Measurements from ENCODE around the gene FAM98C.

FAM98C gene

DNA sequence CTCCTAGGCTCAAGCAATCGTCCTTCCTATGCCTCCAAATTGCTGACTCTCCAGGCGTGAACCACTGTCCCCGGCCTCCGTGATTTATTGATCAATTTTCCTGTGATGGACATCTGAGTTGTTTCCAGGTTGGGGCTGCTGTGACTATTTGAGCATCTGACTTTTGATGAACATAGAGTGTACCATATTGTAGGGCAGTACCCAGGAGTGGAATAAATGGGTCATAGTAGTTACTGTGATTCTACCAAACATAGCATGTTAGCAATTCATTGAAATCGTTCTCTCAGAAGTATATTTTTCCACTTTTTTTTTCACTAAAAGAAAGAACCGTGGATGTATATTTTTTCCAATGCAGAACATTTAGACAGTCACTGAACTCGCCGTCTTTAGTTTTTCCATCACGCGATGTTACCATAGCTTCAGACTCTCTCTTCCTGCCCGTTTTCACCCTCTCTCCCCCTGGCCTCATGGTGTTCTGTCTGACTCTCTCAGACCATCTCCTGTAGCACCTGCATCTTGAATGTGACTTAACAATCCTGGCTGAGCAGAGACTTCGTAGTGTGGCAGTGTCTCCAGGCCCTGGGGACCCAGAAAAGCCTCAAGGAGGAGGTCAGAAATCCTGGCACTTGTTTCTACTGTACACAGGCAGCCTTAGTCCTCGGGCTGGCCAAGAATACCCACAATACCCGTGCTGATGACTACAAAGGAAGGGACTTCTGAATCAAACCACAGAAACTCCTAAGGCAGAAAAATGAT is 26.3 kb downstream of the FAM98C start:
- no peak for DNase-seq

DNA sequence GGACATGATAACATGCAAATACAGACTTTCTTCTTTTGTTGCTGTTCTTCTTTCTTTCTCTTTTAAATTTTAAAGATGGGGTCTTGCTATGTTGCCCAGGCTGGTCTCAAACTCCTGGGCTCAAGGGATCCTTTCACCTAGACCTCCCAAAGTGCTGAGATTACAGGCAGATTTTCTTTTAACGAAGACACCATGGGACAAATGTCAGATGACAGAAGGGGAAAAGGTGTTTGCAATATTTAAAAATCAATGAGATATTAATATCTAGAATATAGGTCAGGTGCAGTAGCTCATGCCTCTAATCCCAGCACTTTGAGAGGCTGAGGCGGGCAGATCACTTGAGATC is 26.9 kb downstream of the FAM98C start:
- no peak for DNase-seq

GRCh38 chr19:38430931-38431330 is 28.0 kb downstream of the FAM98C start:
- DNase-seq: no peak

- DNase-seq: no peak
These were observed 30.4 kb downstream of the FAM98C start, which contains the start of gene RYR1 for GRCh38 chr19:38433268-38433733. Gene RYR1 (plus strand): TSS chr19:38433691. CDS start chr19:38433830, 139 bp downstream.

GRCh38 chr19:38434549-38435051 is 31.7 kb downstream of the FAM98C start:
- DNase-seq: no peak

DNA sequence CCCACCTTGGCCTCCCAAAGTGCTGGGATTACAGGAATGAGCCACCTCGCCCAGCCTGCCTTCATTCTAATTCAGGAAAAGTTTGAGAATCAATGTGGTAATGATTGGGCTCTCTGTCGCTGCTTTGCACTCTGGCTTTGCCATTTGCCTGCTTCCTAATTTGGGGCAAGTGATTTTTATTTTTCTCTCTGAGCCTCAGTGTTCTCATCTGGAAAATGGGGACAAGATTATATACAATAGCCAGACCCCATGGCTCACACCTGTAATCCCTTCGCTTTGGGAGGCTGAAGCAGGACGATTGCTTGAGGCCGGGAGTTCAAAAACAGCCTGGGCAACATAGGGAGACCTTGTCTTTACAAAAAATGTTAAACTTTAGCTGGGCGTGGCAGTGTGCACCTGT is 34.4 kb downstream of the FAM98C start:
- DNase-seq: no peak

- no peak for DNase-seq
These were observed 35.0 kb downstream of the FAM98C start for GRCh38 chr19:38437917-38438316.

GRCh38 chr19:38440592-38440991 is 37.7 kb downstream of the FAM98C start:
- DNase-seq: no peak

DNA sequence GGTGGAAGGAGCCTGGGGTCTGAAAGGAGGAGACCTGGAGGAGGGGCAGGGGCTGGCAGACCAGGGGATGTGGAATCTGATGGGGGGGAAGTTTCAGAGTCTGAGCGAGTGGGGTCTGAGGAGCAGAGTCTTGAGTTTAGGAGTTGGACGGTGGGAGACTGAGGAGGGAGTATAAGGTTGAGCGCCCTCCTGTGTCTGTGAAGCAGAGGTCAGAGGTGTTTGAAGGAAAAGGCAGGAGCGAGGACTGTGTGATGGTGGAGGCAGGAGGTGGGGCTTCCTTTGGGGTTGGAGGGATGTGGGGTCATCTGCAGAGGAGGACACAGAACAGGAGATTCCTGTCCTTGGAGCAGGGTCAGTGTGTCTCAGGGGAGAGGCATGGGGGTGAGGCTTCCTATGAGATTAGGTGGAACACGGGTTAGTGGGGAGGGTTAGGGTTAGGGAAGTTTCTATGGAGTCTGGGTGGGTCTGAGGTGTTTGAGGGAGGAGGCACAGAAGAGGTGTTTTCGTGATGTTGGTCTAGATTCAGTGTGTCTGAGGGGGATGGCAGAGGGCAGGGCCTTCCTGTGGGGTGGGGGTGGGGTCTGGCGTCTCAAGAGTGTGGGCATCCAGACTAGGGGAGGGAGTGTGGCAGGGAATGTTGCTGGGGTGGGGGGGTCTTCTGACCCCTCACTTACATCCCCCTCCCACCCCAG is 38.9 kb downstream of the FAM98C start:
- no peak for DNase-seq

DNA sequence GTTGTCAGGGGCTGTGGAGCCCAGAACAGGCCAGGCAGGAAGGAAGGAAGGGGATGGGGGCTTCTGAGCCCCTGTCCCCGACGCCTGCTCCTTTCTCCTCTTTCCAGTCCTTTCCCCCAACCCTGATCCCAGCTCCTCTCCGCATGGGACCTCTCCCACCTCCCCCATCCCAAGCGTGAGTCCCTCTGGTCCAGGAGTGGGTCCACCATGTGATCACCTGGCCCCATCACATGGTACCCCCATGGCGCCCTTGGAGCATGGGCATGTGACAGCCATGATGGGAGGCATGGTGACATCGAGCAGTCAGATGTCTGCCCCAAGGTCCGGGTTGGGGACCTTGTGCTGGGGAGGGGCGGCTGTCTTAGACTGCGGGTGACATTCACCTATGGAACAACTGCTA is 39.8 kb downstream of the FAM98C start:
- DNase-seq: no peak

GRCh38 chr19:38443458-38443999 is 40.6 kb downstream of the FAM98C start:
- no peak for DNase-seq

- DNase-seq: no peak
These were observed 41.1 kb downstream of the FAM98C start for GRCh38 chr19:38444026-38444425.

- DNase-seq: no peak
These were observed 42.5 kb downstream of the FAM98C start for GRCh38 chr19:38445362-38445761.

- no peak for DNase-seq
These were observed 45.3 kb downstream of the FAM98C start for GRCh38 chr19:38448225-38448624.

DNA sequence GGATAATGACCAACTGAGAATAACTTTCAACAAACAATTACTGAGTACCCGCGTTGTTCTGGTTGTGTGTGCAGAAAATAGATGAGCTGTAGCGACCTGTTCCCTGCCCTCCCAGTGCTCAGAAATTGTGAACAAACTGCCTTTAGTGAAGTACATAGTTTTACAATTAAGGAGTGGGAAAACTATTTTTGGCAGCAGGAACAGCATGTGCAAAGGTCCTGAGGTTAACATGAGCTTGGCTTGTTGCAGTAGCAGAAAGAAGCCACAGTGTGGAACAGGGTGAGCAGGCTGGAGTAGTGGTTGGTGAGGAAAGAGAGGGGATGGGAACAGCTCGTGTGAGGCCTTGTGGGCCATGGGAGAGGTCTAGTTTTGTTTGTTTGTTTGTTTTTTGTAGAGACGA is 46.6 kb downstream of the FAM98C start:
- no peak for DNase-seq

- no peak for DNase-seq
These were observed 48.1 kb downstream of the FAM98C start for GRCh38 chr19:38451036-38451435.

DNA sequence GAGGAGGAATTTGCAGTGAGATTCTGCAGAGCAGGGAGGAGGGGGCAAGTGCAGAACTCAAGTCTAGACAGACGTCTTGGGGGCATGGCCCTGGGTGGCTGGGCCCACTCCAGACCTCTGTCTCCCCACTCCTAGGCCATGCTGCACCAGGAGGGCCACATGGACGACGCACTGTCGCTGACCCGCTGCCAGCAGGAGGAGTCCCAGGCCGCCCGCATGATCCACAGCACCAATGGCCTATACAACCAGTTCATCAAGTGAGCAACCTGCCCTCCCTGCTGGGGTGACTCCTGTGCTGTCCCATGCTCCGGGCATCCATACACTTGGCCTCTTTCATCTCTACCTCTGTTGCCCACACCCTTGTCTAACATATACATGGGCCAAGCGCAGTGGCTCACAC is 48.7 kb downstream of the FAM98C start:
- DNase-seq: no peak

- DNase-seq: no peak
These were observed 49.8 kb downstream of the FAM98C start for GRCh38 chr19:38452430-38453366.

DNA sequence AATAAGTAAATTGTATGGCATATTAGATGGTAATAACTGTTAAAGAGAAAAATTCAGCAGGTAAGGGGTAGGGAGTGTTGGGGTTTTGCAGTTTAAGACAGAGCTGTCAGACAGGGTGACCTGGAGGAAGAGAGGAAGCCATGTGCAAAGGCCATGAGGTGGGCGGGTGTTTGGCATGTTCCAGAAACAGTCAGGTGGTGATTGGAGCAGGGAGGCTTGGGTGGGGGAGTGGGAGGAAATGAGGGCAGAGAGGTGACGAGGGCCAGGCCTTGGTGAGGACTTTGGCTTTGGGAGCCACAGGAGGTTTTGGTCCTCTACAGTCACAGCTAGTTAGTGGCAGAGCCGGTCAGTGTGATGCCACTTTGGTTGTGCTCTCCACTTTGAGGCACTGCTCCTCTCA is 50.7 kb downstream of the FAM98C start:
- no peak for DNase-seq

DNA sequence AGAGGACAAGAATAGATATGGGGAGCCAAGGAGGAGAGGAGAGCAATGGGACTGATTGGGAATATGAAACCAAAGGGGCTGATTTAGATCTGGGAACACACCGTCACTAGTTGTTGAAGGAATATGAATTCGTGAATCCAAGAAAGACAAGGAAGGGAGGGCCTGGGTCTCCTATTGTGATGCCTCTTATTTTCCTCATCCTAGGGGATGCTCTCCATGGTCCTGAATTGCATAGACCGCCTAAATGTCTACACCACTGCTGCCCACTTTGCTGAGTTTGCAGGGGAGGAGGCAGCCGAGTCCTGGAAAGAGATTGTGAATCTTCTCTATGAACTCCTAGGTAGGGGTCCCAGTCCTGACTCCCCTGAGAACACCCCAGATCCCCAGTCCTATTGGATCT is 52.1 kb downstream of the FAM98C start:
- DNase-seq: no peak

DNA sequence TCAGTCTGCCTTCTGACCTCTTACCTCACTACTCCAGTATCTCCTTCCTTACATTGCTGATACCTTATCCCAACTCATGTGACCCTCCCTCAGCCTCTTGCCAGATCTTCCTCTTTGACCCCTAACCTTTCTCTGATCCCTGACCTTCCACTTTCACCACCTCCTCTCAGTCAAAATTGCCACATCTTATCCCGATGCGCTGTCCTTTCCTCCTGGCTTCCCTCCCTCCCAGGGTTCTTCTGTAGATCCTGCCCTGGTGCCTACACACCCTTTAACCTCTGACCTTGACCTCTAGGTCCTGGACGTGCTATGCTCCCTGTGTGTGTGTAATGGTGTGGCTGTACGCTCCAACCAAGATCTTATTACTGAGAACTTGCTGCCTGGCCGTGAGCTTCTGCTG is 54.3 kb downstream of the FAM98C start:
- no peak for DNase-seq

DNA sequence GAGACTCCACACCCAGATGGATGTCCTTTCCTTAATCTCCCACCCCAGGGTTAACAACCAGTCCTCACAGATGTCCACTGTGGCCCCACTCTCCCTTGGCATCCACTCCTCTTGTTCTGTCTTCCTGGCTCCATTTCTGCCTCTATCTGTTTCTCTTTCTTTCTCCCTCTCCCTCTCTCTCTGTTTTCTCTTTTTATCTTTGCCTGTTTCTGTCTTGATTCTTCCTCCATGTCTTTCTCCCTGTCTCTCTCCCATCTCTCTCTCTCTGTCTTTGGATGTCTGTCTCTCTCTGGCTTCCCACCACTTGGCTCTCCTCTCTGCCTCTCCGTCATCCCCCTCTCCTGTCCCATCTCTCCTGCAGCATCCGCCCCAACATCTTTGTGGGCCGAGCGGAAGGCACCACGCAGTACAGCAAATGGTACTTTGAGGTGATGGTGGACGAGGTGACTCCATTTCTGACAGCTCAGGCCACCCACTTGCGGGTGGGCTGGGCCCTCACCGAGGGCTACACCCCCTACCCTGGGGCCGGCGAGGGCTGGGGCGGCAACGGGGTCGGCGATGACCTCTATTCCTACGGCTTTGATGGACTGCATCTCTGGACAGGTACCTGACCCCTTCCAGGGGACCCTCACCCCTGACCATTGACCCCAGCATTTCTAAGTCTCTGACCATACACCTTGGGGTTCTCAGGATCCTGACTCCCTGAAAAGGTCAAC is 55.0 kb downstream of the FAM98C start:
- DNase-seq: no peak
